ENCODE measurements around the gene KMT2C.

GRCh38 chr7:152129682-152130081, 306.1 kb downstream of the KMT2C start:
- TF ChIP-seq, protein P1, sequence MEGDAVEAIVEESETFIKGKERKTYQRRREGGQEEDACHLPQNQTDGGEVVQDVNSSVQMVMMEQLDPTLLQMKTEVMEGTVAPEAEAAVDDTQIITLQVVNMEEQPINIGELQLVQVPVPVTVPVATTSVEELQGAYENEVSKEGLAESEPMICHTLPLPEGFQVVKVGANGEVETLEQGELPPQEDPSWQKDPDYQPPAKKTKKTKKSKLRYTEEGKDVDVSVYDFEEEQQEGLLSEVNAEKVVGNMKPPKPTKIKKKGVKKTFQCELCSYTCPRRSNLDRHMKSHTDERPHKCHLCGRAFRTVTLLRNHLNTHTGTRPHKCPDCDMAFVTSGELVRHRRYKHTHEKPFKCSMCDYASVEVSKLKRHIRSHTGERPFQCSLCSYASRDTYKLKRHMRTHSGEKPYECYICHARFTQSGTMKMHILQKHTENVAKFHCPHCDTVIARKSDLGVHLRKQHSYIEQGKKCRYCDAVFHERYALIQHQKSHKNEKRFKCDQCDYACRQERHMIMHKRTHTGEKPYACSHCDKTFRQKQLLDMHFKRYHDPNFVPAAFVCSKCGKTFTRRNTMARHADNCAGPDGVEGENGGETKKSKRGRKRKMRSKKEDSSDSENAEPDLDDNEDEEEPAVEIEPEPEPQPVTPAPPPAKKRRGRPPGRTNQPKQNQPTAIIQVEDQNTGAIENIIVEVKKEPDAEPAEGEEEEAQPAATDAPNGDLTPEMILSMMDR (conservative IDR thresholded peaks at IDR 0.05; ENCODE audit: low read length), result no peak
- no peak for TF ChIP-seq EZH2phosphoT487 (IDR thresholded peaks at IDR 0.05; ENCODE audit: borderline replicate concordance)

Data from Loucy (cell line).